ENCODE measurements around the gene ZSCAN1.
"Not testable (repeated sequence)": the region's sequence is repeated elsewhere in the genome, so short reads cannot be mapped to it uniquely, and the experiment has no call there.

Gene ZSCAN1, protein sequence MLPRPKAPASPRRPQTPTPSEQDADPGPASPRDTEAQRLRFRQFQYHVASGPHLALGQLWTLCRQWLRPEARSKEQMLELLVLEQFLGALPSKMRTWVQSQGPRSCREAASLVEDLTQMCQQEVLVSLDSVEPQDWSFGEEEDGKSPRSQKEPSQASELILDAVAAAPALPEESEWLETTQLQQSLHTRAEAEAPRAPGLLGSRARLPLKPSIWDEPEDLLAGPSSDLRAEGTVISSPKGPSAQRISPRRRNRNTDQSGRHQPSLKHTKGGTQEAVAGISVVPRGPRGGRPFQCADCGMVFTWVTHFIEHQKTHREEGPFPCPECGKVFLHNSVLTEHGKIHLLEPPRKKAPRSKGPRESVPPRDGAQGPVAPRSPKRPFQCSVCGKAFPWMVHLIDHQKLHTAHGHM

DNA sequence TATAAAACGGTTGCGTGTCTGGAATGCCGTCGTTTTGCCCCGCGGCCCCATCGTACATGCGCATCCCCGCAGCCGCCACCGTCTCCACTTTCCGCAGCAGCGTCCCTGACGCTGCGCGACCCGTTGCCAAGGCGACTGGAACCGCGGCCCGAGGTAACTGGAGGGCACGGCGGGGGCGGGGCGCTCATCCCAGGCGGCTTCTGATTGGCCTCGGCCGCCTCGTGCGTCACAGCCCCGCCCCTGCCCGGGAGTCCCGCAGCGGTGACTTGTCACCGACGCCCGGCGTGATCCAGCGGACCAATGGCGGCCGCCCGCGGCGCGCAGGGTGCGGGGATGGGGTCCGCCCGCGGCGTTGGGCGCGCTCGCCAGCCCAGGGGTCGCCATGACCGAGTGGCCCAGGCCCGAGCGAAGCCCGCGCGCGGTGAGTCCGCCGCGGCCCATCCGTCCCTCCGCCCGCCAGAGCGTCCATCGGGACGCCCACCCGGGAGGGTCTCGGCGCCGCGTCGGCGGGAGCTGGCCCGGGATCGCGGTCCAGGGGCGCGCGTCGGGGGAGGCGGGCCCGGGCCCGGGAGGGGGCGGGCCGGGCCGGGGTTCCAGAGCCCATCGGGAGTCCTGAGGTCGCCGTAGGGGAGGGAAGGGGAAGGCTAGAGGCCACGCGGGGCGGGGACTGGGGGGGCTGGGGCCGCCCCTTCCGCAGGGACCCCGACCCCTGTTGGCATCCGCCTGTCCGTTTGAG lies at the start of gene ZSCAN1:
Gene ZSCAN1 (plus strand): TSS at position 285 of the 736 bp plus-strand sequence. CDS start 3,812 bp downstream, outside the sequence.
- no peak for DNase-seq (ENCODE audit: low spot score)

GRCh38 chr19:57992841-57993240 lies 41.0 kb upstream of the ZSCAN1 start:
- no peak for DNase-seq (ENCODE audit: low spot score)

GRCh38 chr19:58000677-58001076 lies 33.1 kb upstream of the ZSCAN1 start:
- DNase-seq (ENCODE audit: low spot score), result no peak

DNA sequence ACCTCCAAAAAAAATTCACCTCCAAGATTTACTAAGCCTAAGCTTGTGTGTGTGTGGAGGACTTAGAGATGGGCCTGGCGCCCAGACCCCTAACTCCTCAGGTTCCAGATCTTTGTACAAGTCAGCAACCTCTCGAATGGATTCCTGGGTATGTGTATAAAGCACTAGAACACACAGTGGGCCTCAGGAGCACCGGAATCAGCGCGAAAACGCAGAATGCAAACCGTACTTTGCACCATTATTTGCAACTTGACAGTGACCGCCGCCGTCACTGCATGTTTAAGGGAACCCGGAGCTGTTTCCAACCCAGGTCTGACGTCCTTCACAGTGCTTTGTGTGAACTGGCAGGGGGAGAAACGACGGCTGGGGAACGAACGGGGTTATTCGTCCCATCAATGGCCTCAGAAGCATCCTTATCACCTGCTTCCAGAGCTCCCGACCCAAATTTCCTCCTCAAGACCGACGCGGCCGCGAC lies 31.9 kb upstream of the ZSCAN1 start:
- DNase-seq (ENCODE audit: low spot score), result peak; percentile 46

GRCh38 chr19:58002384-58003173 lies 31.2 kb upstream of the ZSCAN1 start, which contains the start of gene ZNF606:
ZNF606 (minus strand) TSS chr19:58002820; CDS start chr19:58001319, 1,501 bp downstream.
- peak; percentile 94 for DNase-seq (ENCODE audit: low spot score)

- no peak for DNase-seq (ENCODE audit: low spot score)
Measured at GRCh38 chr19:58003174-58003828, 30.5 kb upstream of the ZSCAN1 start.

- peak; percentile 36 for DNase-seq (ENCODE audit: low spot score)
Measured at GRCh38 chr19:58007285-58007684, 26.5 kb upstream of the ZSCAN1 start.

DNA sequence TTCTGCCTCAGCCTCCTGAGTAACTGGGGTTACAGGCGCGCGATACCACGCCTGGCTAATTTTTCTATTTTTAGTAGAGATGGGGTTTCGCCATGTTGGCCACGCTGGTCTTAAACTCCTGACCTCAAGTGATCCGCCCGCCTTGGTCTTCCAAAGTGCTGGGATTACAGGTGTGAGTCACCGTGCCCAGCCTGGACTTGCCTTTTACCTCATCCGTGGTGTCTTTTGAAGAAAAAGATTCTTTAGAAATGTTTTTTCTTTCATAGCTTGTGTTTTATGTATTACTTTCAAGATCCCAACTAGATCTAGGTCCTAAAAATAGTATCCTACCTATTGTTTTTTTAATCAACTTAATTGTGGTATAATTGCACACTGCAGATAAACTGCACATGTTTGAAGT lies 24.9 kb upstream of the ZSCAN1 start:
- not testable (repeated sequence) for DNase-seq (ENCODE audit: low spot score)

DNA sequence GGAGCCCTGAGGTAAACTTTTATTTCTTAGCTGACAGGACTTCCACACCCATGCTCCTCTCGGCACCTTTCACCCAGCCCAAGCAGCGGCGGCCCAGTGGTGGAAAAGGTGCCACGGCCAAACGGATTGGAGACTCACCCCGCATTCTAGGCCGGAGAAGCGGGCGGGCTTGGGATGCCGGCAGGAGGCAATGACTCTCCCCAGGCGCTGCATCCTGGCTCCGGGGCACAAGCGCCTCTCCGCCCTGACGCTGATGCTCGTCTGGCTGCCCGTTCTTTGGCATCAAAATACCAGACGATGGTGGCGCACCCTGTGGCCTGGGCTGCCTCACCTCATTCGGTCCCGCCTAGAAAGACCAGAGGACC lies 24.5 kb upstream of the ZSCAN1 start:
- no peak for DNase-seq (ENCODE audit: low spot score)

GRCh38 chr19:58009666-58010301 lies 24.0 kb upstream of the ZSCAN1 start:
- DNase-seq (ENCODE audit: low spot score), result no peak

GRCh38 chr19:58010507-58010906 lies 23.3 kb upstream of the ZSCAN1 start:
- no peak for DNase-seq (ENCODE audit: low spot score)

GRCh38 chr19:58014141-58014540 lies 19.7 kb upstream of the ZSCAN1 start:
- DNase-seq (ENCODE audit: low spot score), result no peak

DNA sequence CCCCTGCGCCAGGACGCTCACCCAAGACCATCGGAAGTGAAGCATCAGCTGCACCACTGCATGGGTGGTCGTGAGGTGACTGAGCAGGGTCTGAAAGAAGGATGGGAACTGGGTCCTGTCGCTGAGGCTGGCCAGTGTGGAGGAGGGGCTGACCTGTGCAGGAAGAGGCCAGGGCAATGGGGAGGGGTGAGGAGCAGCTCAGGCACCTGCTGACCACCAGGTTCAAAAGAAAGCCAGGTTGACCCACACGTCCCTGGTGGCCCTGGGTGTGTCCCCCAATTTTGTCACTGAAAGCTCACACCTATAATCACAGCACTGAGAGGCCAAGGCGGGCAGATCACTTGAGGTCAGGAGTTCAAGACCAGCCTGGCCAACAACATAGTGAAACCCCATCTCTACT lies 13.7 kb upstream of the ZSCAN1 start:
- DNase-seq (ENCODE audit: low spot score), result no peak

GRCh38 chr19:58021541-58022282 lies 12.1 kb upstream of the ZSCAN1 start:
- peak; percentile 77 for DNase-seq (ENCODE audit: low spot score)

DNA sequence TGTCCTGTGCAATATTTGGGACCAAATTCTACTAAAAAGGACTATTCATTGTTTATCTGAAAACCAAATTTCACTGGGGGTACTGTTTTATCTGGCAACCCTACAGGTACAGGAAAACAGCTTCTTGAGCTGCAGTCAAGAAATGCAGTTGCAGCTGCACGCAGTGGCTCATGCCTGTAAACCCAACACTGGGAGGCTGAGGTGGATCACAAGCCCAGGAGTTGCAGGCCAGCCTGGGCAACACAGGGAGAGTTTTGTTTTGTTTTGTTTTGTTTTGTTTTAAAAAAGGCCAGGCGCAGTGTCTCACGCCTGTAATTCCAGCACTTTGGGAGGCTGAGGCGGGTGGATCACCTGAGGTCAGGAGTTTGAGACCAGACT lies 11.6 kb upstream of the ZSCAN1 start:
- no peak for DNase-seq (ENCODE audit: low spot score)

GRCh38 chr19:58024661-58025060 lies 9.2 kb upstream of the ZSCAN1 start:
- DNase-seq (ENCODE audit: low spot score), result no peak

- no peak for DNase-seq (ENCODE audit: low spot score)
Measured at GRCh38 chr19:58034477-58034793, 610 bp downstream of the ZSCAN1 start.

GRCh38 chr19:58035863-58036262 lies 2.0 kb downstream of the ZSCAN1 start:
- DNase-seq (ENCODE audit: low spot score), result no peak

DNA sequence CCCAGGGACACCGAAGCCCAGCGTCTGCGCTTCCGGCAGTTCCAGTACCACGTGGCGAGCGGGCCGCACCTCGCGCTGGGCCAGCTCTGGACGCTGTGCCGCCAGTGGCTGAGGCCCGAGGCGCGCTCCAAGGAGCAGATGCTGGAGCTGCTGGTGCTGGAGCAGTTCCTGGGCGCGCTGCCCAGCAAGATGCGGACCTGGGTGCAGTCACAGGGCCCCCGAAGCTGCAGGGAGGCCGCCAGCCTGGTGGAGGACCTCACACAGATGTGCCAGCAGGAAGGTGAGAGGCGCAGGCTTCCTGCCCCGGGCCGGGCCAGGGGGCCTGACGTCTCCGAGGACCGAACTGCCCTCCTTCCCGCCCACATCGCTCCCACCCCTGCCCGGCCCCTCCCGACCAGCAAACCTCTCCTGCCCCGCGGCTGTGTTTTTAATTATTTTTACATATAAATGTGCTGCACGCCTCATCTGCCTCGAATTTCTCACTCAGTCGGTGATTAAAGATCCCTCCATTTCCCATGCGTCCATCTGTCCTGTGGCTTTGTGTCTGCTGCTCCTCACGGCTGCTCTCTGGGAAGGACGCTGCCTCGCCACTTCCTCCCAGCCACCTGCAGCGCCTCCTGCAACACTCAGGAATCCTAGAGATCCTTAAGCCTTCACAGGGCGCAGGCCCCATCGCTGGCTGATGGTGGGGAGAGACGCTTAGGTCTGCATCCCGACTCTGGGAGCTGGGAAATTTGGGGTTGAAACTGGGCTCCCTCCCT lies 4.3 kb downstream of the ZSCAN1 start:
- DNase-seq (ENCODE audit: low spot score), result no peak

GRCh38 chr19:58038688-58039204 lies 4.9 kb downstream of the ZSCAN1 start:
- DNase-seq (ENCODE audit: low spot score), result no peak
